Duodenal mucosa (tissue), 2 donors: ENCODE results near the gene PLXNA4.

Experiments used
- H3K27ac ChIP-seq: one replicate; pipeline ENCODE4 v1.7.0; 2013; ENCODE audit warnings: low read depth, low read length
- H3K27me3 ChIP-seq, 2 donors: one replicate each; pipeline ENCODE4 v1.7.0; 2013; ENCODE audit warnings: low read length in 2 of 2, control low read depth in 1 of 2; ENCODE audit not compliant: insufficient read depth in 2 of 2, control insufficient read depth in 1 of 2
- H3K36me3 ChIP-seq, 2 donors: one replicate each; pipeline ENCODE4 v1.7.0; 2013; ENCODE audit warnings: low read length in 2 of 2, control low read depth in 1 of 2; ENCODE audit not compliant: insufficient read depth in 2 of 2, control insufficient read depth in 1 of 2
- H3K4me1 ChIP-seq, 2 donors: one replicate each; pipeline ENCODE4 v1.7.0; 2013; ENCODE audit warnings: low read length in 2 of 2, control low read depth in 1 of 2; ENCODE audit not compliant: insufficient read depth in 2 of 2, control insufficient read depth in 1 of 2
- H3K4me3 ChIP-seq, 2 donors: one replicate each; pipeline ENCODE4 v1.7.0; 2013; ENCODE audit warnings: low read length in 2 of 2, low read depth in 1 of 2
- H3K9ac ChIP-seq, 2 donors: one replicate each; pipeline ENCODE4 v1.7.0; 2013; ENCODE audit warnings: low read length in 2 of 2, low read depth in 1 of 2
- H3K9me3 ChIP-seq, 2 donors: one replicate each; pipeline ENCODE4 v1.7.0; 2013; ENCODE audit warnings: low read length in 2 of 2, control low read depth in 1 of 2; ENCODE audit not compliant: control insufficient read depth in 1 of 2

Gene PLXNA4

DNA sequence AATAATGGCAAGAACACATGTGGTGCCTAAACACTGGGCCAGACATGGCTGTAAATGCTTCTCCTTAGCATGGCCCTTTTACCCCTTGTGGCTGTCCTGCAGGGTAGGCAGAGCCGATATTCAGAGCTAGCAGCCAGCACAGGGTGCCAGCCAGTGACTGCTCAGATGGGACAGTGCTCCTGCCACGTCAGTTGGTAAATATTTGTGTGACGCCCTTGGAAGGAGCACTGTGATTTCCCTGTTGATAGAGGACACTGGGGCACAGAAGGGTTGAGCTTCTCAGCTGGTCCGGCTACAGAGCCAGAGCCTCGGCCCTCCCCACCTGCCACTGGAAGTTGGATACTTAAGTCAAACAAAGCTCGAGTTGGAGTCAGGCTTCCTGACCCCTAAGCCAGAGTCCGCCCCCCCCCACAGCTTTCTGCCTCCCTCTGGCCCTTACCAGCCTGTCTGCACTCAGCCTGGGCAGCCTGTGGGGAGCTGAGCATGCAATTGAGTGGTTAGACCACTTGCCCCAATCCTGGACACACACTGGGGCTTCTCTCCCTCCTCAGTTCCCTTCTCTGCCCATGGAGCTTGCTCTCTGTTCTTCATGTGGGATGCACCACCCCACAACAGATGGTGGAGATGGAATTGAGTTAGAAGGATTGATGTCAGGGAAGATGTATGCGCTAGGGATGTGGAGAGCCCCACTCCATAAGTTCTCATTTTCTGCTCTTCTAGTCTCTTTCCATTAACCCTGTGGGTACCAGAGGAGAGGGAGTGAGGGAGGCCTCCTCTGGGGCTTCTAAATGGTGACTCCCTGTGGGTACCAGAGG, 350.8 kb downstream of the PLXNA4 start:
- Histone ChIP-seq H3K4me3 (no peak overlapping the region), H3K4me1 (no peaks in the 10 kb centered on the region), H3K27me3 (no peaks in the 10 kb centered on the region), H3K9me3 (no peaks in the 10 kb centered on the region), H3K36me3 (no peaks in the 10 kb centered on the region), H3K27ac (no peak overlapping the region), H3K9ac (no peak overlapping the region)

DNA sequence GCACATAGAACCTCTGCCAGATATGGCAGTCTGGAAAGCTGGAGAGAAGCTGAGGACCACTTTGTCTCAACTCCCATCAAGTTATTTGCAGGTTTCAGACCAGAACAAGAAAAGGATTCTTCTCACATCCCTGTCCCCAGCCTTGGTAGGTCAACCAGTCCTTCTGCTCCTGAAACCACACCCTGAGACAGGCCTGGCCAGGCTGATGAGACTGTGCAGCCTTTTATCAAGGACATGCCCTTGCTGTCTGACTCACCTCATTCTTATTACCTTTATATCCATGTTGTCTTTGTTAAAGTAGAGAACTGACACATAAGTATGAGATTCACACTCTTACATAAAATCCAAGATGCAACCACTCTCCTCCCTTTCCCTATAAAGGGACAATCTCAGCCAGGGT, 354.9 kb downstream of the PLXNA4 start:
- no peak overlapping the region for H3K4me3 ChIP-seq
- H3K36me3 ChIP-seq: no peaks in the 10 kb centered on the region
- no peaks in the 10 kb centered on the region for H3K4me1 ChIP-seq
- H3K27me3 ChIP-seq: no peaks in the 10 kb centered on the region
- H3K9ac ChIP-seq: no peak overlapping the region
- no peaks in the 10 kb centered on the region for H3K9me3 ChIP-seq
- H3K27ac ChIP-seq: no peak overlapping the region

DNA sequence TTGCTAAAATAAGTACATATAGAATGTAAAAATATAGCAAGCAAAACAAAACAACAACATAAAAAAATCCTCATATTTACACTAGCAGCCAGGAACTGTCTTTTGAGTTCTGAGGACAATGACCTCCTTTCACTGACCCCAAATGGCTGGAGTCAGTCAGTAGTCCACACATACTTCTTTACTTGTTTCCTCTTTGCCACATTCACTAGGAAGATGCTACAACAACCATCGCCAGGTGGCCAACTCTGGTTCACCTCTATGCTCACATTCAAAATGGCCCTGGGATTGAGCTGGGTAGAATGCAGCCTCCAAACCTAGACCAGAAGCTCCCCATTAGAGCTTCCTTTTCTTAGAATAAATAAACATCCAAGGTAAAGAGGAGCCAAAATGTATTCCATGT, 356.2 kb downstream of the PLXNA4 start:
- Histone ChIP-seq H3K9me3 (no peaks in the 10 kb centered on the region), H3K27ac (no peak overlapping the region), H3K4me1 (no peaks in the 10 kb centered on the region), H3K4me3 (no peak overlapping the region), H3K9ac (no peak overlapping the region), H3K27me3 (no peaks in the 10 kb centered on the region), H3K36me3 (no peaks in the 10 kb centered on the region)

DNA sequence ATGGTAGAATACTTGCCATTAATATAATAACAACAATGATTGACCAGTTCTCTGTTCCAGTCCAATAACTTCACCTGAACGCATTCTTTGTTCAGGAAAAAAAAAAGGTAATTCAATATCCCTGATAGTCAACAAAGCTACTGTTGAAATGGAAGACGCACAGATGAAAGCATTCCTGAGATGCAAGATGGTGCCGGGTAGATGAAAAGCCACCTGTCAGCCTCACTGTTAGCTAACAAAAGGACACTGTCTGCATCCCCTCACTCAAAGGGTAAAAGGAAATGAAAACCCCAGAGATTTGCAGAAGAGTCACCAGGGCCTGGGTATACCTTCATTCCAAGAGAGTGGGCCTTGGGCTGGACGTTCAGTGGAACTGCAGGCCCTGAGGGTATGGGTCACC, 357.4 kb downstream of the PLXNA4 start:
- Histone ChIP-seq H3K4me3 (no peak overlapping the region), H3K36me3 (no peaks in the 10 kb centered on the region), H3K9me3 (no peaks in the 10 kb centered on the region), H3K9ac (no peak overlapping the region), H3K27me3 (no peaks in the 10 kb centered on the region), H3K27ac (no peak overlapping the region), H3K4me1 (no peaks in the 10 kb centered on the region)

DNA sequence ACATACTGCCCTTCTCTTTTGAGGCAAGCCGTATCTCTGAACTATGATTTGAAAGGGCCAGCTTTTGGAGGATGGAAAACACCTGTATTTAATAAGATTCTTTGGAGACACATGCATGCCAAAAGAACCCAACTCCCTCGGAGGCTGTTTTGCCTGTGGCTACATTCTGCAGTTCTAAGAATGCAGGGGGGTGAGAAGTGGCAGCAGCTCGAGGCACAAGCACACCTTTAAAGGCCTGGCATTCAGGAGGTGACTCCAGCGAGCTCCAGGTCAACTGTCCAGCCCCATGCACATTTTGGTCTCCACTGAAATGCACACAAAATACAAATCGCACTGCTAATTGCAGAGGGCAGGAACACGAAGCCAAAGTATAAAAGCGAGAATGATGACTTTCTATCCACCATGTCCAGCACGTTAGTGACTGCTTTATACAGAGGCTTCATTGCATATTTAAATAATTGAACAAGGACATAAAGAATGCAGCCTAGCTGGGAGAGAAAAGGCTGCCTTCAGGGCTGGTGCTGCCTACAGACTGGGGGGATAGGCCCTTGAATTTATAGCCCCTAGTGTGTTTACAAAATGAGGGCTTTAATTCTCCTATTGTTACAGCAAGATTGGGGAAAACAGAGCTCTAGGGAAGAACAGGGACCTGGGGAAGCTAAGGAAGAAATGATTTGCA, 359.3 kb downstream of the PLXNA4 start:
- no peaks in the 10 kb centered on the region for H3K9me3 ChIP-seq
- H3K27ac ChIP-seq: no peak overlapping the region
- H3K36me3 ChIP-seq: no peaks in the 10 kb centered on the region
- H3K9ac ChIP-seq: no peak overlapping the region
- no peaks in the 10 kb centered on the region for H3K27me3 ChIP-seq
- no peak overlapping the region for H3K4me3 ChIP-seq
- no peaks in the 10 kb centered on the region for H3K4me1 ChIP-seq

DNA sequence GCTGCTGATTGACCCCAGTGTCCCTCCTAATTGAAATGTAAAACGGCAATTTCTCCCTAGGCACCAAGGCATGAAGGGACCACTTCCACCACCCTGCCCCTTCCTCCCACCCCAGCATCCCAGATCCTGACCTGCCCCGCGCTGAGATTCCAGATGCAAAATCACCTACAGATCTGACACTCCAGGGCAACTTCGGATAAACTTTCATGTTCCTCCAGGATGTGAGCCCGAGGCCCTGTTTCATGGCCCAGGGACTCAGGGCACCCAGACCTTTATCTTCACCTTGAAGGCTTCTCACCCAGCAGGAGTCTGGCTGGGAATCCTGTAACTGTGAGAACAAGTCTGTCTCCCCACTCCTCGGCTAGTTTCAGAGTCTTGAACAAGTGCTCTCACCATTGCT, 361.8 kb downstream of the PLXNA4 start:
- no peaks in the 10 kb centered on the region for H3K27me3 ChIP-seq
- H3K9ac ChIP-seq: no peak overlapping the region
- H3K4me3 ChIP-seq: no peak overlapping the region
- no peaks in the 10 kb centered on the region for H3K4me1 ChIP-seq
- H3K9me3 ChIP-seq: no peaks in the 10 kb centered on the region
- no peak overlapping the region for H3K27ac ChIP-seq
- H3K36me3 ChIP-seq: no peaks in the 10 kb centered on the region

DNA sequence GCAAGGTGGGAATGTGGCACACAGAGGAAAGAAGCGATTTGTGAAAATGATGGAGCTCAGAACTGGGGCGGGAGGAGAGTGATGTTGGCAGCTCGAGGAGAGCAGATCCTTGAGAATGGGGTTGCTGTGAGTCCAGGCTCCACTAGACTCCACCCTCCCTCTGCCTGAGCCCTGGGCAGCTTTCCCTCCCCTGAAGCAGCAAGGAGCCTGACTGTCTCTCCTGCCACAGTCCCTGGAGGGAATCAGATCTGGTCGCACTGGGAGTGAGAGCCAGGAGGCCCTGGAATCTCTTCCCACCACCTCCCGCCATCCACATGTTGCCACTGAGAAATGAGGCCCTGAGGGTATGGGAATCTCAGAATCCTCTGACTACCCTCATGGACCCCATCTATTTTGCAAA, 362.7 kb downstream of the PLXNA4 start:
- Histone ChIP-seq H3K9ac (no peak overlapping the region), H3K27ac (no peak overlapping the region), H3K27me3 (no peaks in the 10 kb centered on the region), H3K36me3 (no peaks in the 10 kb centered on the region), H3K4me1 (no peaks in the 10 kb centered on the region), H3K9me3 (no peaks in the 10 kb centered on the region), H3K4me3 (no peak overlapping the region)

DNA sequence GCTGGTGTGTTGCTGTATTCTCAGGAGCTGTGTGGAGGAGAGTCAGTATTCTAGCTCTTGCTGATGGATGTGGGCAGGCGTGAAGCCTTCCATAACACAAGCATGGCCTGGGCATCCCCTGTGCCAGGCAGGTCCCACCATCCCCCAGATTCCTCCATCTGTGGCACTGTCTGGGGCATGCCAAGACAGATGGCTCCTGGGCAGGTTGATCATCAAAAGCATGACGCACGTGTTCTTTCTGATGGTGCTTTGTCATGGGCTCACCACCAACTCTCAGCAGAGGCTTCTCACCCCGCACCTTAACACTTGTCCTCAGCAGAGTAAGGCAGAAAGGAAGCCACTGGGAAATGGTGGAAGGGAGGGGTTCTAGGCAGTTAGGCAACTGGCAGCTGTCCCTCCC, 364.3 kb downstream of the PLXNA4 start:
- no peak overlapping the region for H3K4me3 ChIP-seq
- no peak overlapping the region for H3K27ac ChIP-seq
- no peaks in the 10 kb centered on the region for H3K36me3 ChIP-seq
- no peaks in the 10 kb centered on the region for H3K27me3 ChIP-seq
- no peaks in the 10 kb centered on the region for H3K4me1 ChIP-seq
- no peaks in the 10 kb centered on the region for H3K9me3 ChIP-seq
- H3K9ac ChIP-seq: no peak overlapping the region

DNA sequence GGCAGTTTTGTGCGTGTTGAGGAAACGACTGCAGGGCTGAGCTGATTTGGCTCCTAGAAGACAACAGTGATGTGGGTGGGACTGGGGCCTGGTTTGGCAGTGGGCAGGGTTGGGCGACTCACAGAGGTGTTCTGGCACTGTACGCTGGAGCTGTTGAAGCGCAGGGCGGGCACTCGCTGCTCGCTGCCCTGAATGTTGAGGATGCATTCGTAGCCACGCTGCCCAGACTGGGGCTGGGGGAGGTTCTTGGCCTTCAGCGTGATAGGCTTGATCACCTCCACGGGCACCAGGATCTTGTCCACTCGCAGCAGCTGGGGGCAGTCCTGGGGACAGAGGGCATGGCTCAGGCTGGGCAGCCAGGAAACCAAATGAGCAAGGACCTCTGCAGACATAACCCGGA, 365.4 kb downstream of the PLXNA4 start:
- Histone ChIP-seq H3K9me3 (no peaks in the 10 kb centered on the region), H3K36me3 (no peaks in the 10 kb centered on the region)

DNA sequence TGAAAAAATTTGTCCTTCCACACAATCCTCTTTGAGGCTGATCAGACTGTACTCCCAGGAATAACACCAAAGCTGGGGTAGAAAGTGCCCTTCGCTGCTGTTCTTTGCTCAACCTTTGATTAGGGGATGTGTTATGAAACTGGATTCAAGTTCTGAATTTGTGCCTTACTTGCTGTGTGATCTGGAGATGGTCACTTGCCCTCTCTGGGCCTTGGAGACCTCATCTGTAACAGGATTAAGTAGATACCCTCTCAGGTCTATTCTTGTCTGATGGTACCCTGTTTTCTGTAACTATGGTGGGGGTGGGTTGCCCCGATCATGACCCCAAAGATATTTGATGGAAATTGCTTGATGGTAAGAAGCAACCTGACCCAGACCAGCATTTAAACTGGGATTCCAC, 368.5 kb downstream of the PLXNA4 start:
- Histone ChIP-seq H3K27ac (no peak overlapping the region), H3K36me3 (no peaks in the 10 kb centered on the region), H3K4me1 (no peaks in the 10 kb centered on the region), H3K9ac (no peak overlapping the region), H3K4me3 (no peak overlapping the region), H3K27me3 (no peaks in the 10 kb centered on the region), H3K9me3 (no peaks in the 10 kb centered on the region)

More for the DNA sequence above, 365.4 kb downstream of the PLXNA4 start:
- Histone ChIP-seq H3K9ac (no peak overlapping the region), H3K27ac (no peak overlapping the region), H3K27me3 (no peaks in the 10 kb centered on the region), H3K4me1 (no peaks in the 10 kb centered on the region), H3K4me3 (no peak overlapping the region)
